ENCODE results near the gene PIP5K1B. TPM values are rescaled to one million over a fixed set of nuclear protein-coding genes. Genes with fewer than 3 reads are reported as not detected.

The PIP5K1B gene
- total RNA-seq, 1 experiment from 2014 or later = 0.20 TPM

DNA sequence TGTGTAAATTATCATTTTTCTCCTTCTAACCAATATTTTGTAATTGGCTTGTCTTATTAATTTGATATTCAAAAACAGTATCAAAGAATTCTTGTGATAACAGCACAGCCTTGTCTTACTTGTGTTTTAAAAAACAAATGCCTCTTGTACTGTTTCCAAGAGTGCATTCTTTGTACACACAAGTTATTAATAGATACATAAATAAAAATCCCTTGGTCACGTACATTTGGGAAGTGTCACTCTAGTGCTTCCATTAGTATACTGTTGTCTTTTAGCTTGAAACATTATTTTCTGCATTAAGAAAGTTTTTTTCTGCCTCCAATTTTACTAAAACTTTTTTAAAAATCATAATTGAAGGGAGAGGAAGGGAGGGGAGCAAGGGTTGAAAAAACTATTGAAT is 133.2 kb downstream of the PIP5K1B start:
- ChIA-PET RAD21 (ENCODE audit: low non-redundant PET in 1 of 2, low total read pairs in 2 of 2, uncharacterized antibody in 2 of 2, unreplicated experiment in 2 of 2) (no interaction called here), POLR2A (no interaction called here), CTCF (no interaction called here)
- Histone ChIP-seq H3K27me3 (ENCODE audit: insufficient read depth, low read length) (peaks cover 5% of the 10 kb centered on the region), H3K4me3 (replicated peaks in 1 of 2; ENCODE audit: low read depth in 1 of 2, low read length in 2 of 2) (no peak overlapping the region), H3K9me3 (ENCODE audit: control insufficient read depth in 1 of 2, insufficient read depth in 1 of 2, low read depth in 1 of 2, low read length in 2 of 2) (no peaks in the 10 kb centered on the region), H3K36me3 (ENCODE audit: control insufficient read depth in 1 of 2, insufficient read depth in 2 of 2, low read length in 2 of 2) (no peaks in the 10 kb centered on the region), H3K4me1 (ENCODE audit: control insufficient read depth in 1 of 2, insufficient read depth in 2 of 2, low read length in 2 of 2) (no peaks in the 10 kb centered on the region), H3K9ac (ENCODE audit: low read length) (no peak overlapping the region), H3K9me2 (ENCODE audit: insufficient read depth) (no peaks in the 10 kb centered on the region; the same call in 1 of the 2 replicates), H2AFZ (ENCODE audit: low read depth, low read length, poor library complexity, severe bottlenecking) (no peak overlapping the region), H3K79me2 (ENCODE audit: insufficient read depth, low read length) (no peaks in the 10 kb centered on the region), H4K20me1 (ENCODE audit: insufficient read depth) (no peaks in the 10 kb centered on the region), H3K4me2 (ENCODE audit: low read length) (no peak overlapping the region), H3K27ac (ENCODE audit: low read depth, low read length) (no peak overlapping the region)
- BruUV-seq (replicated peaks) = no TSS peak
- intact Hi-C loops (cut with micrococcal nuclease) = no loop called here
- TF ChIP-seq TCF7L2 (IDR thresholded peaks at IDR 0.05; ENCODE audit: borderline replicate concordance, extremely low read depth, insufficient read depth, insufficient read length) = no peak
- TF ChIP-seq, protein P1, sequence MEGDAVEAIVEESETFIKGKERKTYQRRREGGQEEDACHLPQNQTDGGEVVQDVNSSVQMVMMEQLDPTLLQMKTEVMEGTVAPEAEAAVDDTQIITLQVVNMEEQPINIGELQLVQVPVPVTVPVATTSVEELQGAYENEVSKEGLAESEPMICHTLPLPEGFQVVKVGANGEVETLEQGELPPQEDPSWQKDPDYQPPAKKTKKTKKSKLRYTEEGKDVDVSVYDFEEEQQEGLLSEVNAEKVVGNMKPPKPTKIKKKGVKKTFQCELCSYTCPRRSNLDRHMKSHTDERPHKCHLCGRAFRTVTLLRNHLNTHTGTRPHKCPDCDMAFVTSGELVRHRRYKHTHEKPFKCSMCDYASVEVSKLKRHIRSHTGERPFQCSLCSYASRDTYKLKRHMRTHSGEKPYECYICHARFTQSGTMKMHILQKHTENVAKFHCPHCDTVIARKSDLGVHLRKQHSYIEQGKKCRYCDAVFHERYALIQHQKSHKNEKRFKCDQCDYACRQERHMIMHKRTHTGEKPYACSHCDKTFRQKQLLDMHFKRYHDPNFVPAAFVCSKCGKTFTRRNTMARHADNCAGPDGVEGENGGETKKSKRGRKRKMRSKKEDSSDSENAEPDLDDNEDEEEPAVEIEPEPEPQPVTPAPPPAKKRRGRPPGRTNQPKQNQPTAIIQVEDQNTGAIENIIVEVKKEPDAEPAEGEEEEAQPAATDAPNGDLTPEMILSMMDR (IDR thresholded peaks at IDR 0.05 in 2 of 3, conservative IDR thresholded peaks at IDR 0.05 in 1 of 3; ENCODE audit: borderline replicate concordance in 1 of 3, insufficient read depth in 1 of 3, low read depth in 2 of 3, low read length in 2 of 3) = no peak
- TF ChIP-seq SRF (IDR thresholded peaks at IDR 0.05; ENCODE audit: low read depth) = no peak
- no peak for TF ChIP-seq ELF1 (IDR thresholded peaks at IDR 0.05; ENCODE audit: borderline replicate concordance, low read depth)
- TF ChIP-seq RAD21 (IDR thresholded peaks at IDR 0.05; ENCODE audit: low read depth) = no peak
- TF ChIP-seq CEBPB (IDR thresholded peaks at IDR 0.05; ENCODE audit: low read depth) = no peak
- no peak for TF ChIP-seq SP1 (IDR thresholded peaks at IDR 0.05; ENCODE audit: low read depth)
- TF ChIP-seq, protein P2, sequence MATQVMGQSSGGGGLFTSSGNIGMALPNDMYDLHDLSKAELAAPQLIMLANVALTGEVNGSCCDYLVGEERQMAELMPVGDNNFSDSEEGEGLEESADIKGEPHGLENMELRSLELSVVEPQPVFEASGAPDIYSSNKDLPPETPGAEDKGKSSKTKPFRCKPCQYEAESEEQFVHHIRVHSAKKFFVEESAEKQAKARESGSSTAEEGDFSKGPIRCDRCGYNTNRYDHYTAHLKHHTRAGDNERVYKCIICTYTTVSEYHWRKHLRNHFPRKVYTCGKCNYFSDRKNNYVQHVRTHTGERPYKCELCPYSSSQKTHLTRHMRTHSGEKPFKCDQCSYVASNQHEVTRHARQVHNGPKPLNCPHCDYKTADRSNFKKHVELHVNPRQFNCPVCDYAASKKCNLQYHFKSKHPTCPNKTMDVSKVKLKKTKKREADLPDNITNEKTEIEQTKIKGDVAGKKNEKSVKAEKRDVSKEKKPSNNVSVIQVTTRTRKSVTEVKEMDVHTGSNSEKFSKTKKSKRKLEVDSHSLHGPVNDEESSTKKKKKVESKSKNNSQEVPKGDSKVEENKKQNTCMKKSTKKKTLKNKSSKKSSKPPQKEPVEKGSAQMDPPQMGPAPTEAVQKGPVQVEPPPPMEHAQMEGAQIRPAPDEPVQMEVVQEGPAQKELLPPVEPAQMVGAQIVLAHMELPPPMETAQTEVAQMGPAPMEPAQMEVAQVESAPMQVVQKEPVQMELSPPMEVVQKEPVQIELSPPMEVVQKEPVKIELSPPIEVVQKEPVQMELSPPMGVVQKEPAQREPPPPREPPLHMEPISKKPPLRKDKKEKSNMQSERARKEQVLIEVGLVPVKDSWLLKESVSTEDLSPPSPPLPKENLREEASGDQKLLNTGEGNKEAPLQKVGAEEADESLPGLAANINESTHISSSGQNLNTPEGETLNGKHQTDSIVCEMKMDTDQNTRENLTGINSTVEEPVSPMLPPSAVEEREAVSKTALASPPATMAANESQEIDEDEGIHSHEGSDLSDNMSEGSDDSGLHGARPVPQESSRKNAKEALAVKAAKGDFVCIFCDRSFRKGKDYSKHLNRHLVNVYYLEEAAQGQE (IDR thresholded peaks at IDR 0.05; ENCODE audit: low read depth) = no peak
- no peak for TF ChIP-seq SIN3A (IDR thresholded peaks at IDR 0.05; ENCODE audit: low read depth)
- no peak for TF ChIP-seq EZH2phosphoT487 (IDR thresholded peaks at IDR 0.05; ENCODE audit: borderline replicate concordance)
- TF ChIP-seq CBX3 (IDR thresholded peaks at IDR 0.05; ENCODE audit: low read depth) = no peak
- TF ChIP-seq EZH2 (IDR thresholded peaks at IDR 0.05) = no peak
- TF ChIP-seq JUND (IDR thresholded peaks at IDR 0.05) = no peak
- no peak for TF ChIP-seq EGR1 (IDR thresholded peaks at IDR 0.05; ENCODE audit: low read depth)
- ATAC-seq (no peak), DNase-seq (ENCODE audit: low read depth, low spot score) (no peak)

Measured in HCT116 (cell line).